Neural cell (in vitro differentiated cells): Measurements from ENCODE around the gene KCNA2. TPM values are rescaled to one million over a fixed set of nuclear protein-coding genes. Genes with fewer than 3 reads are reported as not detected.

Experiments used
- H2AFZ ChIP-seq: fragments of 200-600, 300-800 bp; sonication (generic), shearing (Covaris generic); 2 replicates; pipeline ENCODE4 v1.6.0; 2014; ENCODE audit warnings: low read depth, mild to moderate bottlenecking, antibody characterized with exemption, low read length, moderate library complexity
- H3F3A ChIP-seq: fragments of 200-600 bp; shearing (Covaris generic); 2 replicates; pipeline ENCODE4 v1.6.1; 2016; ENCODE audit warnings: mild to moderate bottlenecking, moderate library complexity, mixed read lengths, antibody characterized with exemption, low read length; ENCODE audit not compliant: insufficient read depth, poor library complexity, severe bottlenecking
- H3K27ac ChIP-seq: fragments of 200-600, 300-800 bp; sonication (generic), shearing (Covaris generic); 2 replicates; pipeline ENCODE4 v1.5.1; 2014; ENCODE audit warnings: mild to moderate bottlenecking, low read length, moderate library complexity
- H3K27me3 ChIP-seq: fragments of 300-800, 200-600 bp; sonication (generic), shearing (Covaris generic); 2 replicates; pipeline ENCODE4 v1.6.0; 2014; ENCODE audit warnings: mild to moderate bottlenecking, low read depth, low read length, moderate library complexity; ENCODE audit not compliant: insufficient read depth
- H3K36me3 ChIP-seq: fragments of 300-800, 200-600 bp; sonication (generic), shearing (Covaris generic); 2 replicates; pipeline ENCODE4 v1.5.1; 2014; ENCODE audit warnings: mild to moderate bottlenecking, antibody characterized with exemption, low read length, moderate library complexity; ENCODE audit not compliant: insufficient read depth
- H3K4me2 ChIP-seq: fragments of 300-800, 200-600 bp; sonication (generic), shearing (Covaris generic); 2 replicates; pipeline ENCODE4 v1.6.0; 2014; ENCODE audit warnings: mild to moderate bottlenecking, low read length
- H3K4me3 ChIP-seq: fragments of 300-800, 200-600 bp; sonication (generic), shearing (Covaris generic); 2 replicates; pipeline ENCODE4 v1.5.1; 2014; ENCODE audit warnings: mild to moderate bottlenecking, low read length, moderate library complexity
- H3K79me2 ChIP-seq: fragments of 200-600 bp; shearing (Covaris generic); replicated peaks from 2 replicates; pipeline ENCODE4 v1.6.0; 2014; ENCODE audit warnings: mild to moderate bottlenecking, low read length, moderate library complexity; ENCODE audit not compliant: insufficient read depth
- H3K9ac ChIP-seq: fragments of 300-800, 200-600 bp; sonication (generic), shearing (Covaris generic); 2 replicates; pipeline ENCODE4 v1.6.1; 2016; ENCODE audit warnings: mild to moderate bottlenecking, low read length, mixed read lengths
- H3K9me2 ChIP-seq: fragments of 200-600 bp; shearing (Covaris generic); 2 replicates; pipeline ENCODE4 v1.6.1; 2016; ENCODE audit warnings: mild to moderate bottlenecking, low read length, mixed read lengths; ENCODE audit not compliant: insufficient read depth
- H3K9me3 ChIP-seq: fragments of 200-600, 300-800 bp; sonication (generic), shearing (Covaris generic); 2 replicates; pipeline ENCODE4 v1.6.1; 2016; ENCODE audit warnings: mild to moderate bottlenecking, mixed run types, low read length, moderate library complexity, mixed read lengths
- H4K20me1 ChIP-seq: fragments of 200-600 bp; shearing (Covaris generic); 2 replicates; pipeline ENCODE4 v1.6.1; 2016; ENCODE audit warnings: mild to moderate bottlenecking, mixed run types; ENCODE audit not compliant: insufficient read depth
- CTCF ChIP-seq: fragments of 450-650 bp; IDR thresholded peaks from 2 replicates; pipeline ENCODE4 v1.5.1; 2014; ENCODE audit warnings: antibody characterized with exemption, mild to moderate bottlenecking, moderate library complexity; ENCODE audit not compliant: poor library complexity, severe bottlenecking
- EP300 ChIP-seq: fragments of 450-650 bp; conservative IDR thresholded peaks from 2 replicates; pipeline ENCODE4 v1.6.1; 2014; ENCODE audit warnings: antibody characterized with exemption, mild to moderate bottlenecking, moderate library complexity; ENCODE audit not compliant: poor library complexity, severe bottlenecking
- EZH2 ChIP-seq: fragments of 200-600, 300-800 bp; shearing (Covaris generic), sonication (generic); IDR thresholded peaks from 2 replicates; pipeline ENCODE4 v1.6.1; 2014; ENCODE audit warnings: antibody characterized with exemption, low read length, borderline replicate concordance, mild to moderate bottlenecking; ENCODE audit not compliant: insufficient read depth, poor library complexity, severe bottlenecking
- MXI1 ChIP-seq: fragments of 450-650 bp; conservative IDR thresholded peaks from 2 replicates; pipeline ENCODE4 v1.6.1; 2014; ENCODE audit warnings: antibody characterized with exemption, mild to moderate bottlenecking; ENCODE audit not compliant: poor library complexity, severe bottlenecking
- POLR2AphosphoS5 ChIP-seq: IDR thresholded peaks from 2 replicates; pipeline ENCODE4 v1.6.1; 2012
- RAD21 ChIP-seq: fragments of 450-650 bp; conservative IDR thresholded peaks from 2 replicates; pipeline ENCODE4 v1.6.1; 2014; ENCODE audit warnings: antibody characterized with exemption, mild to moderate bottlenecking, moderate library complexity
- REST ChIP-seq: IDR thresholded peaks from 2 replicates; pipeline ENCODE4 v1.6.1; 2012; ENCODE audit warnings: borderline replicate concordance
- SMC3 ChIP-seq: fragments of 450-650 bp; conservative IDR thresholded peaks from 2 replicates; pipeline ENCODE4 v1.6.1; 2014; ENCODE audit warnings: antibody characterized with exemption, mild to moderate bottlenecking, moderate library complexity; ENCODE audit not compliant: poor library complexity
- TAF1 ChIP-seq: IDR thresholded peaks from 2 replicates; pipeline ENCODE4 v1.6.1; 2012; ENCODE audit warnings: low read depth
- polyA plus RNA-seq: library from polyadenylated mRNA; depleted of rRNA; stranded (reverse); fragments of >200 nt; gene quantifications from 2 replicates; pipeline ENCODE4 v1.2.3, GENCODE V29; 2014

The KCNA2 gene
- polyA plus RNA-seq, 1 donor from 2014 or later = 3.4 TPM

- Histone ChIP-seq H3K27ac (no peak overlapping the region), H3K9me3 (no peaks in the 10 kb centered on the region), H3F3A (no peaks in the 10 kb centered on the region), H3K79me2 (no peaks in the 10 kb centered on the region), H3K27me3 (no peaks in the 10 kb centered on the region), H2AFZ (no peak overlapping the region), H3K9ac (no peak overlapping the region), H4K20me1 (no peaks in the 10 kb centered on the region), H3K4me2 (no peak overlapping the region), H3K9me2 (no peaks in the 10 kb centered on the region), H3K4me3 (no peak overlapping the region), H3K36me3 (no peaks in the 10 kb centered on the region)
- TF ChIP-seq REST (no peak), SMC3 (no peak), EP300 (no peak), POLR2AphosphoS5 (no peak), EZH2 (no peak), TAF1 (no peak), RAD21 (no peak), CTCF (no peak), MXI1 (no peak)
Measured at GRCh38 chr1:110601332-110601731, 4.8 kb downstream of the KCNA2 start.

DNA sequence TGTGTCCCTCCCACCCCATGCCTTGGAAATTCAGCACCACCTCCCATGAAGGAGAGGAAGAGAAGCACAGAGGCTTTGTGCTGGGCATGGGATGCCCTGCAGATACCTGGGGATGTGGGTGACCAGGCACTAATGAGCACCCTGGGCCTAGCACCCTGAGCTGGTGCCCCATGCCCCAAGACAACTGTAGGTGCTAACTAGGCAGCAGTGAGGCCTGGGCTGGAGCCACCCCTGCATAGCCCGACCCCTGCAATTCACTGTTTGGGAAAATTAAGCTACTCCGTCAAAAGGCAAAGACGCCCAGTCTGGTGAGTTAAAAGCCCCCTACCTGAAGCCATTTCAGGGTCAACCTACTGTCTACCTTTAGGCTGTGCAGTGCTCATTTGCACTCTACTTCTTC lies 5.4 kb downstream of the KCNA2 start:
- Histone ChIP-seq H3F3A (no peaks in the 10 kb centered on the region), H3K4me3 (no peak overlapping the region), H3K36me3 (no peaks in the 10 kb centered on the region), H2AFZ (no peak overlapping the region), H3K4me2 (no peak overlapping the region), H3K79me2 (no peaks in the 10 kb centered on the region), H3K9me3 (no peaks in the 10 kb centered on the region), H4K20me1 (no peaks in the 10 kb centered on the region), H3K27me3 (no peaks in the 10 kb centered on the region), H3K27ac (no peak overlapping the region), H3K9ac (no peak overlapping the region), H3K9me2 (no peaks in the 10 kb centered on the region)
- TF ChIP-seq EP300 = no peak
- TF ChIP-seq CTCF = no peak
- TF ChIP-seq MXI1 = no peak
- TF ChIP-seq RAD21 = no peak
- no peak for TF ChIP-seq REST
- no peak for TF ChIP-seq POLR2AphosphoS5
- TF ChIP-seq SMC3 = no peak
- no peak for TF ChIP-seq TAF1
- no peak for TF ChIP-seq EZH2
